H1 (cell line): ENCODE results near the gene ATG2B. TPM values are rescaled to one million over a fixed set of nuclear protein-coding genes. Genes with fewer than 3 reads are reported as not detected.

Source experiments
- BCL11A ChIP-seq, 2 experiments: IDR thresholded peaks; one replicate each; pipeline ENCODE4 v1.6.1; 2011; ENCODE audit warnings: low read depth in 2 of 2, low read length in 2 of 2, mild to moderate bottlenecking in 2 of 2
- EP300 ChIP-seq, 2 experiments: IDR thresholded peaks; 1 replicate in 1 of 2; 2 replicates in 1 of 2; pipeline ENCODE4 v1.6.1; 2011 to 2012; ENCODE audit warnings: low read depth in 2 of 2, low read length in 2 of 2, mild to moderate bottlenecking in 2 of 2, borderline replicate concordance in 1 of 2, inconsistent platforms in 1 of 2, moderate library complexity in 1 of 2
- POLR2A ChIP-seq, 2 experiments: IDR thresholded peaks; 1 replicate in 1 of 2; 2 replicates in 1 of 2; pipeline ENCODE4 v1.6.1; 2011; ENCODE audit warnings: low read depth in 2 of 2, low read length in 2 of 2, mild to moderate bottlenecking in 2 of 2; ENCODE audit errors: control extremely low read depth in 1 of 2
- POU5F1 ChIP-seq: IDR thresholded peaks from 2 replicates; pipeline ENCODE4 v1.6.1; 2011; ENCODE audit warnings: low read depth, mild to moderate bottlenecking, low read length, moderate library complexity
- RAD21 ChIP-seq, 2 experiments: IDR thresholded peaks in 1 of 2; conservative IDR thresholded peaks in 1 of 2; 2 replicates each; pipeline ENCODE4 v1.6.1; 2011; ENCODE audit warnings: low read depth in 2 of 2, low read length in 2 of 2, improper control_type of control experiment in 1 of 2, inconsistent platforms in 1 of 2, mild to moderate bottlenecking in 1 of 2, moderate library complexity in 1 of 2
- RXRA ChIP-seq: IDR thresholded peaks from 2 replicates; pipeline ENCODE4 v1.6.1; 2011; ENCODE audit warnings: low read depth, mild to moderate bottlenecking, low read length, moderate library complexity; ENCODE audit not compliant: insufficient read depth
- SP2 ChIP-seq: IDR thresholded peaks from 2 replicates; pipeline ENCODE4 v1.6.1; 2012; ENCODE audit warnings: mild to moderate bottlenecking, low read length, inconsistent platforms
- YY1 ChIP-seq: IDR thresholded peaks from 2 replicates; pipeline ENCODE4 v1.6.1; 2011; ENCODE audit warnings: low read depth, mild to moderate bottlenecking, low read length
- polyA plus RNA-seq, 7 experiments: library from polyadenylated mRNA; depleted of rRNA in 3 of 7; stranded (reverse) in 5 of 7; unstranded in 2 of 7; fragments of >200 nt in 5 of 7; fragments of 200-250 nt in 2 of 7; gene quantifications; 1 replicate in 5 of 7; 2 replicates in 1 of 7; 4 replicates in 1 of 7; pipeline versions ENCODE4 v1.2.1 to v1.2.3, GENCODE V29; 2011 to 2013; ENCODE audit warnings: missing spikeins in 2 of 7, mixed read lengths in 2 of 7
- total RNA-seq: library from RNA; stranded (reverse); fragmentation: NEBNext Ultra II Directional; extraction: Animal tissue kit (Norgen Biotek cat#: 25700); gene quantifications from 2 replicates; pipeline ENCODE4 v1.2.1, GENCODE V29; 2021

ATG2B gene
- total and polyA plus RNA-seq, 2 of the 8 experiments (the other 6 are each of a cell fraction or from before 2014, with no cell fraction given) = 4.6 to 14.4 TPM

DNA sequence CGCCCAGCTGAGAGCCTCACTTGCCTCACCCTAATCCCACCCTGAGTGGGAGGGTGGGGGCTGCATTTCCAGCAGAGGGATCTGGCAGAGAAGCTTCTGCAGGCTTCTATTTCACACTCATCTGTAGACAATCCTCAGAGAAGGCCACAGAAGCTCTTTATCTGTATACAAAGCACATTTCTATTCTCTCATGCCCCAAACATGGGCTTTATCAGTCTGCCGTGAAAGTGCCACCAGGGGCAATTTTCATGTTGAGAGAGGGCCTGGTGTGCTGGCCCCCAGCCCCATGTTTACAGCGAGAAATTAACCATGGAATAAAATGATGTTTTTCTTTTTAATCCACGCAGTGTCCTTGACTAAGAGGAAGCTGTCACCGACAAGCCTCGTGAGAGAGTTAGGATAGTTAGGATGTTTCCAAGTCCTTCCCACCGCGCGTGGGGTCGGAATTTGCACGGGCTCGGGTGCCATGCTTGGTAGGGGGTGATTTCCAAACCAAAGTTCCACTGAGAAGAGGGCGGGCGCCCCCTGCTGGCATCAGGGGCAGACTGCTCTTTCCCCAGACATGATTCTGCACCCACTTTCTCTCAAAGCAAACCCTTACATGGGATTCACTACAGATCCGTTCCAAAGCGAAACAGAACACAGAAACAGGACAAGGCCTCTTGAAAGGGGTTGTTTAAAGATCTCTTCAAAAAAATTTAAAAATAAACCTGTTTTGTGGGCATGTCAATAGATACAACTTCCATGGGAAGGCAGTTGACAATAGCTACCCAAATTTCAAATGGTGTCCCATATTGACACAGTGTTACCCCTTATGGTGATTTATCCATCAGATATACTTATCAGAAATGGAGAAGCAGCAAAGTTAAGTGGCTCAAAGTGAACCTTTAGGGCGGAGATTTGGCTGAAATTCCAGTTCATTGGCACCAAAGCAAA lies 87.7 kb downstream of the ATG2B start (continued):
- no peak for TF ChIP-seq SP2
- peak; percentile 55; the same call in 1 of the 2 replicates for TF ChIP-seq YY1
- TF ChIP-seq POU5F1 = no peak
- no peak for TF ChIP-seq POLR2A (IDR thresholded peaks at IDR 0.05; ENCODE audit: control extremely low read depth in 1 of 2, low read depth in 2 of 2, low read length in 2 of 2)
- TF ChIP-seq RXRA = no peak
- no peak for TF ChIP-seq EP300 (IDR thresholded peaks at IDR 0.05; ENCODE audit: borderline replicate concordance in 1 of 2, low read depth in 2 of 2, low read length in 2 of 2)
- TF ChIP-seq RAD21 (IDR thresholded peaks at IDR 0.05 in 1 of 2, conservative IDR thresholded peaks at IDR 0.05 in 1 of 2; ENCODE audit: low read depth in 2 of 2, low read length in 2 of 2) = peak; percentile 94
- TF ChIP-seq BCL11A (IDR thresholded peaks at IDR 0.05; ENCODE audit: low read depth in 2 of 2, low read length in 2 of 2) = no peak
- TF ChIP-seq, all 59 proteins: peak for 5
